NOMO-1 treated with dmso at 0.1 percent for 144 hours (cell line): ENCODE results near the gene COLQ.
"Not testable (repeated sequence)": the region's sequence is repeated elsewhere in the genome, so short reads cannot be mapped to it uniquely, and the experiment has no call there.

Source experiments
- DNase-seq: peaks from one replicate; lab custom pipeline; 2025; ENCODE audit not compliant: unreplicated experiment; lab: John Stamatoyannopoulos, UW

The COLQ gene

DNA sequence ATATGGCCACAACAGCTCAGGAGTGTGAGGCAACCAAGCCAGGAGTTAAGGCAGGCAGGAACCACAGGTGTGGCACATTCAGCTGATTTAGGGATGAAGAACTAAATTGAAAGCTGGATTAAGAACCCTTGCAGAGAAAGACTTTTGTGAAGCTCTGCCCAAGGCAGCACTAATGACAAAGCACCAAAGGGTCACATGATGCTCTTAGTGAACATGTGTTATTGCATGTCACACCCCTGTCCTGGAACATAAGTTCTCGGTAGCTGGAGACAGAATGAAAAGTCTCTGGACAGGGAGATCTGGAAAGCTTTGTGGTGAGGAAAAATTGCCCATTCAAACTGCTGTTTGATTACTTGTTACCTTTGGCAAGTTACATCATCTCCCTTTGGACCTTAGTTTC, 90.9 kb downstream of the COLQ start:
- DNase-seq = no peak

DNA sequence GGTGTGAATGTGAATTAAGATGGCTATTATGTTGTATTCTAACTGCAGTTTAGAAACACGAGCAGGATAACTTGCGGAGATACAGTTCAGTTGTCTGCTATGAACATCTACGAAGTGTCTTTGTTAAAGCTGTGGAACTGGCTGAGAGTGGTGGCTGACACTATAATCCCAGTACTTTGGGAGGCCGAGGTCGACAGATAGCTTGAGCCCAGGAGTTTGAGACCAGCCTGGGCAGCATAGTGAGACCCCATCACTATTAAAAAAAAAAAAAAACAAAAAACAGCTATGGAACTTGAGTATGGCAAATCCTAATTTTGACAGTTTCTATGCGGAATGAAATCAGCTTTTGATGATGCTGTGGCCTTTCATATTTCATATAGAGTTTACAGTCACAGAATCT, 92.4 kb downstream of the COLQ start:
- DNase-seq = no peak

DNA sequence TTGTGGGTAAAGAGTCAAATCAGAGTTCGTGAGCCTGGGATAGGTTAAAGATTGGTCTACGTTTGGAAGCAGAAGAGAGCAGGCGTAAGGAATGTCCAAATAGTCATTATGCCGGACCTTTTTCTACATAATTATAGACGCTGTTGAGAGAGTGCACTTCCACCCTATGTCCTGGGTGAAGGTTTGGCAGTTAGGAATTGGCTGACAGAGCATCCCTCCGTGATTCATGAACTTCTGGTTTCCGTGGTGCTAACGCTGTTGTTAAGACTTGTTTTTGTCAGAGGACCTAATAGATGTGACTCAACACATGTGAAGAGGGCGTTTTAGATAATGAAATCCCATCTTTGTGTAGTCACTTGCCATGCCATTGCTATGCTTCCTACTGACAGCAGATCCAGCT, 93.0 kb downstream of the COLQ start:
- DNase-seq = no peak

DNA sequence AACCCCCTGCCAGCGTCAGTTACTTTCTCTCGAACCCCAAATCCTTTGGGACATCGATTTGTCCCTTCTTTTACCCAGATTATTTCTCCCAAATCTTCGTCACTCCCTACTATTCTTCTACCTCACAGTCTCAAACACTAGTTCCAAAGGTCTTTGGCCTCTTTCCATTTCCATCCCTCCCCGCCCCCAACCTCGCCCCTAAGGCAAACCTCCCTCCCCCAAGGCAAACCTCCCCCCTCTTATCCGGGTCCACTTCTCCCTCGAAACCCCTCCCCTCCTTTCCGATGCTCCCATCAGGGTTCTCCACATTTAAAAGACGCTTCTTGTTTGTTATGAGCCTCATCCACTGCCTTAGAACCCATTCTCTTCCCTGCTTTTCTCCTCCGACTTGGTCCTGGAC, 93.5 kb downstream of the COLQ start:
- DNase-seq = no peak

DNA sequence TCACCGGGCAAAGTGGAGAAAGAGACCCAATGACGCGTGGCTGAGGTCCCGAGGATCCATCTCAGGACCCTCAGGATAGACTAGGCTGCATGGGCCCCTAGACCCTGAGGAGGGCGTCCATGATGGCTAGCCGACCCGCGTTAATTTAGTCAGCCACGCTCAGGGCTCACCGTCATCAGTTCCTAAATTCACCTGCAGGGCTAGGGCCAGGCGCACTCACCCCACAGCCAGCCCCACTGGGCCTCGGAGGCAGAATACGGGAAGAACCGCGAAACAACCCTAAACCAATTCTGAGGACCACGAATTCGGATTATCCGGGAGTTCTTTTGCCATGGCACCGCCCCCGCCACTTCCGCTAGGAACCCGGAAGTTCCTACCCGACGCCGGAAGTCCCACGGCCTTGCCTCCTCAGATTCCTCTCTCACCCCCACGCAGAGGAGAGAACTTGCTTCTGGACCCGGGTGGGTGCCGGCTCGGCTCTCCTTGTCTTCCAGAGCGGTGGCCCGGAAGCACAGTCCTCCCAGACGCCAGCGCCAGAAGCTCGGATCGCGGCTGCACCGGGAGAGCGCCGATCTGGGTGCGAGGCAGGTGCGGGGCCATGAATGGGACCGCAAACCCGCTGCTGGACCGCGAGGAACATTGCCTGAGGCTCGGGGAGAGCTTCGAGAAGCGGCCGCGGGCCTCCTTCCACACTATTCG, 94.2 kb downstream of the COLQ start, which contains the start of the genes EAF1 and METTL6:
TSS of gene EAF1 (plus strand) at position 417 of the 699 bp plus-strand sequence. CDS start at position 599, 182 bp downstream.
TSS of gene METTL6 (minus strand) at position 363 of the 699 bp plus-strand sequence. CDS start 1,033 bp downstream, outside the sequence.
- DNase-seq = peak; percentile 62

DNA sequence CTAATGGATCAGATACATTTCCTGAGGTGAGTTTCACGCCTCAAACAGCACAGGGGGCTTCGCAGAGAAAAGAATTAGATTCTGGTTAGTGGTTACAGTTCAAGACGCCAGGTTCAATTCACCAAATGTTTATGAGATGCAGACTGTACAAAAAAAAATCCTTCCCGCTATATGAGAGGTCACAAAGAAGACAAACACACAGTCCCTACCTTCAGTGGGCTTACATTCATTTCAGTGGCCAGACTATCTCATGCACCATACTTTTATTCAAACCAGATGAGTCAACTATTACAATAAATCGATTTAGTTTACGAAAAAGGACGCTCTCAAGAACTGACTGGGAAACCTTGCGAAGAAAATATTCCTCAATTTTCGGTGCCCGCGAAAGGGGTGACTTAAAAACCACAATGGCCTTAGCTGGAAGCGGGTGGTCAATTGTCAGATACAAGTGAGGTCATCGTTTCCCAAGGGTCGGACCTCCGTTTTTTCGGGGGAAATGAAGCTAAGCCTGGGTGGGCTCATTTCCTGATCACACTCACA, 94.9 kb downstream of the COLQ start:
- no peak for DNase-seq

DNA sequence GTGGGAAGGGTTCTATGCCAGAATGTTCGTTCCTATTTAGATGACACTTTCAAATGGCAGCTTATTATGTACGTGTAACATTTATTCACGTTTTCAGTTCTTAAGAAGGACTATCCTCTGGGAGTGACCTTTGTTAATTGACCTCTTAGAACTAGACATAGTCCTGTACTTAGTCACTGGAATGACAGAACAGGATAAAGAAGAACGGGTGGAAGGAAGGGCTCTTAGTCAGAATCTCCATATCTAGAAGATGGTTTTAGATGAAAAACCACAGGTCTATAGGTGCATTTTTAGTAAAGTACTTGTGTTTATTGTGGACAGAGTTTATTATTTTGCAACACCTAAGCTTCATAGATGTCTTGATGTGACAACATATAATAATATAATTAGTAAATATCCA, 100.6 kb downstream of the COLQ start:
- DNase-seq = no peak

DNA sequence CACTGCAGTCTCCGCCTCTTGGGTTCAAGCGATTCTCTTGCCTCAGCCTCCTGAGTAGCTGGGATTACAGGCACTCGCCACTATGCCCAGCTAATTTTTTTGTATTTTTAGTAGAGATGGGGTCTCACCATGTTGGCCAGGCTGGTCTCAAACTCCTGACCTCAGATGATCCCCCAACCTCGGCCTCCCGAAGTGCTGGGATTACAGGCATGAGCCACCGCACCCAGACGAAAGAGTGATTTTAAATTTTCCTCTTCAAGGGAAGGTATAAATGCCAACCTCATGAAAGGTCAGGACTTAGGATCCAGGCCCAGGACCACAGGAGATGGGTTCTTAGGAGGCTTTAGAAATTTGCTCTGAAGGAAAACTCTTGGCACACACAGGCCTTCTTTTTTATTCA, 110.5 kb downstream of the COLQ start:
- DNase-seq = not testable (repeated sequence)

DNA sequence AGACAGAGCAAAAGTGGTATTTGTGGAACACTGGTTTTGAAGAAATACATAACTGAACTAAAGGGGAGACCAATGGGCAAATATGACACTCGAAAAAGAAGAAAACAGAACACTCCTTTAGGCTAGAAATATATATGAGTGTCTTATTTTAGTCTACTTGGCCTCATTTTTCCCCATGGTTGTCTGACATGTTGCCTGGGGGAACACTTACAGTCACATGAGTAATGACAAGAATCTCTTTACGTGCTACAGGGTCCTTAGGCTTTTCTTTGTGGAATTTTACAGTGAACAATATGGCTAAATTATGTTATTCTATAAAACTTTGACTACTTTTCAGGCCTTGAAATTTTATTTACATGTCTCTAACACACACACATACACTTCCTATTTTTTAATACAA, 111.7 kb downstream of the COLQ start:
- DNase-seq = no peak

DNA sequence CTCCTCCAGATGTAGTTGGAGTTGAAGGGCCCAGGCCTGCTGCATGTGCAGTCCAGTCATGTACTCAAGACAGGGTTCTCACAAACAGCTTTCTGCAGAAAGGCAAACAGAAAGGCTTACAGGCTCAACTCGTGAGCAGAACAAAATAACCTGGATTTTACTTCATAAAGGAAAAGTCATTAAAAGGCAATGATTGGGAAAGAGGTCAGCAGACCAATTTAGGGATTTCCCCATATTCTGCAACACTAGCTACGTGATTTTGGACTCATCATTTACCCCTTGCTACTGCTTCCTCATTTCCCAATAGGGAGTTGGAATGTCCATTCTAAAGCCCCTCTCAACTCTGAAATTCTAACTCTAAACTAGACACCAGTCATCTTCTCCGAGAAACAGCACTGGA, 112.3 kb downstream of the COLQ start:
- DNase-seq = peak; percentile 45

DNA sequence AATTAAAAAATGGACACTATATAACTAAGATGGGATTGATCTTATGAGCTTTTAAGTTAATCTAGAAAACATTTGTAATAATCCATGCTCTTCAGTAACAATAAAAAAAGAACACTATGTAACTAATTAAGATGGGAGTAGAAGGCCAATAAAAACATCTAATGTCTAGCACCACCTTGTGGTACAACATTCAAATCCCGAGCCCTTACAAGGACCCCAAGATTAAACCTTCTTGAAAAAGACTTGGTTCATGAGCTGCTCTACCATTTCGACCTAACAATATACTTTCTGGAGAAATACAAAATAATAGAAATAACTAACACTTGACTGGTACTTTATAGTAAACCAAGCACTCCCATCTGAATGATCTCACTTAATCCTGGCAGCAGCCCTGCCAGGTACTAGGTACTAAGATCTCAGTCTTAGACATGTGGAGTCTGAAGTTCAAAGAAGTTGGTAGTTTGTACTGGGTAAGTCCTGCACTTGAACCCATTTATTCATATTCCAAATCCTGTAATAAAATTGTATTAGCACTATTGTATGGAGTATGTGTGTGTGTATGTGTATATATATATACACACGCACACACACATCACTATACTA, 116.0 kb downstream of the COLQ start:
- DNase-seq = peak; percentile 41

DNA sequence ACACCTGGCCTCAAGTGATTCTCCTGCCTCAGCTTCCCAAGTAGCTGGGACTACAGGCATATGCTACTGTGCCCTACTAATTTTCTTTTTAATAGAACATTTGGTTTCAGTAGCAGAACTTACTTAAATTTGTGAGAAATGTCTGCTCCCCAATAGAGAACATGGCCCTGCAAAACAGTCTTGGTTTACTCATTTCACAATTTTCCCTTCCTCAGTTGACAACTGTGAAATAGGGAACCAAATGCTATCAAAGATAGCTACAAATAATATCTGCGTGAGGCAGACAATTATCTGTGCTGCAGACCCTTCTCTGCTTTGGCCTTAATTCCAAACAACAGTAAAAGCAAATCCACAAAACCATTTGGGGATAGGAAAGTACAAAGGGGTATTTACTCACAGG, 116.7 kb downstream of the COLQ start:
- DNase-seq = no peak

DNA sequence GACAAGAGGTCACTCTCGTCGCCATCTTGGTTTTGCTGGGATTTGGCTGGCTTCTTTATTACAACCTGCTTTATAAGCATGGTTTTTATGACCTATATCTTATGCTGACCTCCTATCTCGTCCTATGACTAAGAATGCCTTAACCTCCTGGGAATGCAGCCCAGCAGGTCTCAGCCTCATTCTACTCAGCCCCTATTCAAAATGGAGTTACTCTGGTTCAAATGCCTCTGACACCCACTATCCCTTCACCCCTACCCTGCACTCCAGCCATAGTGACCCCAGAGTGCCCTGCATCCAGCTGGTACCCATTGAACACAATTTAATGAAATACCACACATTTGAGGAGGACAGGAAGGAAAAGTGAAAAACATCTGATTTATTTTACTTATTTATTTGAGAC, 117.5 kb downstream of the COLQ start:
- DNase-seq = no peak

DNA sequence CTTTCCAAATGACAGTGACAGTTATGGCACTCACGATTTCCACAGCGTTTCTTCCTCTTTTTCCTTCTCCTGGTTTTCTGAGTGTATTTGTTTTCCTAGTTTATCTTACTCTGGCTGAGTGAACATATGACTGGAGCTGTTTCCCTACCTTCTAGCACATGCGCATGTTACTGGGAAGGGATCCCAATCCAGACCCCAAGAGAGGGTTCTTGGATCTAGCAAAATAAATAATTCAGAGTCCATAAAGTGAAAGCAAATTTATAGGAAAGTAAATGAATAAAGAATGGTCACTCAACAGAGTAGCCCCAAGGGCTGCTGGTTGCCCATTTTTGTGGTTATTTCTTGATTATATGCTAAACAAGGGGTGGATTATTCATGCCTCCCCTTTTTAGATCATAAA, 118.0 kb downstream of the COLQ start:
- DNase-seq = no peak

DNA sequence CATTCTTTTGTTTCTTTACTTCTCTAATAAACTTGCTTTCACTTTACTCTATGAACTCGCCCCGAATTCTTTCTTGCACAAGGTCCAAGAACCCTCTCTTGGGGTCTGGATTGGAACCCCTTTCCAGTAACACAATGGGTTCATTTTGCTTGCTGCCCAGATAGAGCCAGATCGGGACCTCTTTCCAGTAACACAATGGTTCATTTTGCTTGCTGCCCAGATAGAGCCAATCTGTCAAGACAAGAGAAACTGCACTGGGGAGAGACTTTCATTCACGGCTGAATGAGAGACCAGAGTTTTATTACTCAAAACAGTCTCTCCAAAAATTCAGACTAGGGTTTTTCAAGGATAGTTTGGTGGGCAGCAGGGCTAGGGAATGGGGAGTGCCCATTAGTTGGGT, 119.6 kb downstream of the COLQ start:
- DNase-seq = no peak
